ENCODE results near the gene C5orf47.

The C5orf47 gene

GRCh38 chr5:173969167-173970049, 19.6 kb upstream of the C5orf47 start:
- Histone ChIP-seq H3K4me1 (ENCODE audit: control insufficient read depth, insufficient read depth, low read length) (peaks cover 11% of the 10 kb centered on the region), H3K4me3 (ENCODE audit: low read length) (no peak overlapping the region), H3K9me3 (ENCODE audit: control insufficient read depth, insufficient read depth, low read length) (no peaks in the 10 kb centered on the region), H3K36me3 (ENCODE audit: control insufficient read depth, insufficient read depth, low read length) (no peaks in the 10 kb centered on the region), H3K27ac (ENCODE audit: low read length) (no peak overlapping the region), H3K27me3 (ENCODE audit: control insufficient read depth, insufficient read depth, low read length) (no peaks in the 10 kb centered on the region)
- no peak for DNase-seq (ENCODE audit: low read depth, low spot score)
- no CpG with 5 or more reads among the region's 12 CpGs for WGBS (ENCODE audit: insufficient coverage, insufficient read length)

- Histone ChIP-seq H3K27ac (ENCODE audit: low read length) (no peak overlapping the region), H3K4me1 (ENCODE audit: control insufficient read depth, insufficient read depth, low read length) (peaks cover 11% of the 10 kb centered on the region), H3K4me3 (ENCODE audit: low read length) (no peak overlapping the region), H3K36me3 (ENCODE audit: control insufficient read depth, insufficient read depth, low read length) (no peaks in the 10 kb centered on the region), H3K27me3 (ENCODE audit: control insufficient read depth, insufficient read depth, low read length) (no peaks in the 10 kb centered on the region), H3K9me3 (ENCODE audit: control insufficient read depth, insufficient read depth, low read length) (no peaks in the 10 kb centered on the region)
- no CpG with 5 or more reads among the region's 18 CpGs for WGBS (ENCODE audit: insufficient coverage, insufficient read length)
- DNase-seq (ENCODE audit: low read depth, low spot score): no peak
These were observed 17.9 kb upstream of the C5orf47 start for GRCh38 chr5:173970878-173971650.

DNA sequence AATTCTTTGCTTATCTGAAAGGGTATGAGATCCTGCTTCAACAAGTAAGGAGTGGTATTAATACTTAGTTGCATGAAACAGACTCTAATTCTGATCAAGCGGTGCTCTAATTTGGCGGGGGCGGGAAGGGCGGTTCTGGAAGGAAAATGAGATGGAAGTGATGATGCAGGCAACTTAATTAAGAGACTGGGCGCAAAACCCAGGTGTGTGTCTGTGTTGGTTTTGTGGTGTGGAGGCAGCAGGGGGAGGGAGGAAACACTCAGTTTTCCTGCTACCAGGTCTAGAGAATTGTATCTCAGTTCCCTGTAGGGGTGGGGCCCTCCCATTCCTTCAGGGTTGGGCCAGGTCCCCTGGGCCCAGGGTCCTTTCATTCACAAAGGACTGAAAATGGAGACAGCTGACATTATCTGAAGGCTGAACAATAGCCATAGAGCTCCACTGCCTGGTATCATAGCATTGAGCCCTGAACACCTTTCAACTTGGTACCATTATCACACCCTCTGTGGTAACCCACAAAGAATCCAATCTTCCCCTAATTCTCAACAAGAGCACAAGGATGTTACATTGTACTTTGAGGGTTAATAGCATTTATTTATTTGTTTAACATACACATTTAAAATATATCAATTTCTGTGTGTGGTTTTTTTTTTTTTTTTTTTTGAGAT, 17.2 kb upstream of the C5orf47 start:
- no peak for DNase-seq (ENCODE audit: low read depth, low spot score)

DNA sequence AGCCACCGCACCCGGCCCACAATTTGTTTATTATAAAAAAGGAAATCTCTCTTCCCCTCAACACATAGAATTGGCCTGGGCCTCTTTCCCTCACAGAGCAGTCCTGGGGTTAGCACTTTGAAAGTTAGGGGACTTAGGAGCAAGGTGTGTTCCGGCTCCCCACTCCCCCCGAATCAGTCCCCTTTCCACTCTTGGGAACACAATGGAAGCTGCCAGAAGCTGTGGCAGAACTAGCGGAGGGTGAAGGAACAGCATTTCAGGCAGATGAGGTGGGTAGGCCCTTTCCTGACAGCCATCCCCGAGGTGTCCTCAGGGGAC, 16.4 kb upstream of the C5orf47 start:
- no peaks in the 10 kb centered on the region for H3K9me3 ChIP-seq (ENCODE audit: control insufficient read depth, insufficient read depth, low read length)
- no CpG with 5 or more reads among the region's 6 CpGs for WGBS (ENCODE audit: insufficient coverage, insufficient read length)
- H3K4me3 ChIP-seq (ENCODE audit: low read length): no peak overlapping the region; the same call in 1 of the 2 replicates
- H3K27ac ChIP-seq (ENCODE audit: low read length): no peak overlapping the region
- DNase-seq (ENCODE audit: low read depth, low spot score): no peak
- no peaks in the 10 kb centered on the region for H3K27me3 ChIP-seq (ENCODE audit: control insufficient read depth, insufficient read depth, low read length)
- no peaks in the 10 kb centered on the region for H3K36me3 ChIP-seq (ENCODE audit: control insufficient read depth, insufficient read depth, low read length)
- H3K4me1 ChIP-seq (ENCODE audit: control insufficient read depth, insufficient read depth, low read length): peaks cover 11% of the 10 kb centered on the region

More for the DNA sequence above, 17.2 kb upstream of the C5orf47 start:
- no peaks in the 10 kb centered on the region for H3K27me3 ChIP-seq (ENCODE audit: control insufficient read depth, insufficient read depth, low read length)
- no peaks in the 10 kb centered on the region for H3K9me3 ChIP-seq (ENCODE audit: control insufficient read depth, insufficient read depth, low read length)
- no peak overlapping the region for H3K4me3 ChIP-seq (ENCODE audit: low read length)
- no CpG with 5 or more reads among the region's 5 CpGs for WGBS (ENCODE audit: insufficient coverage, insufficient read length)
- H3K36me3 ChIP-seq (ENCODE audit: control insufficient read depth, insufficient read depth, low read length): no peaks in the 10 kb centered on the region
- peaks cover 11% of the 10 kb centered on the region for H3K4me1 ChIP-seq (ENCODE audit: control insufficient read depth, insufficient read depth, low read length)
- H3K27ac ChIP-seq (ENCODE audit: low read length): no peak overlapping the region

DNA sequence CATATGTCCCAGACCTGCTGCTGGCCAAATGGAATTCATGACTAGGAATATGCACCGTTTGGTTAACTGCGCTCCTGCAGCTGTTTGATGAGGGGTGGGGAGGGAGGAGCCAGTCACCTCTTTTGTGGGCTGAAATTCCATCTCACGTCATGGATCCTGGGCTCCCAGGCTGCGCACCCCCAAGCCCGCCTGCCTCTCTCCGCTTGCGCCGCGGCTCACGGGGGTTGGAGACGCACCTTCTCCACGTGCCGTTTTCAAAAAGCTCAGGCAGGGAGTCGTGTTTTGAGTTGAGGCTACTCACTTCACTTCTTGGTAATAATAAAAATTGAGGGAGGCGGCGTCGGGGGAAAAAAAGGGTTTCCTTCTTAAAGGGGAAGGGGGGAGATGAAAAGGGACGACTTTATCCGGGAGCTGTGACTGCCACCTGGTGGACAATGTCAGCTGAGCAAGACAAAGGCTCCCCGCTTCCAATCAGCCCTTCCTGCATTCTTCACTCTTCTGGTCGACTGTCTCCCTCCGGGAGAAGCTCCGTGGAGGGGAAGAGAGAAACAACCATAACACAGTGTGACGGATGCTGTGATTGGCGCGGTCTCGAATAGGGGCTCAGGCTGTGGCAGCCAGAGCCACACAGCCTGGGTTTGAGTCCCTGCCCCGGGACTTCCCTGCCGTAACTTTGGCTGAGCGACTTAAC, 15.9 kb upstream of the C5orf47 start:
- no CpG with 5 or more reads among the region's 30 CpGs for WGBS (ENCODE audit: insufficient coverage, insufficient read length)
- no peaks in the 10 kb centered on the region for H3K9me3 ChIP-seq (ENCODE audit: control insufficient read depth, insufficient read depth, low read length)
- DNase-seq (ENCODE audit: low read depth, low spot score): peak; percentile 77
- H3K27ac ChIP-seq (ENCODE audit: low read length): no peak overlapping the region
- H3K4me1 ChIP-seq (ENCODE audit: control insufficient read depth, insufficient read depth, low read length): peaks cover 11% of the 10 kb centered on the region
- H3K36me3 ChIP-seq (ENCODE audit: control insufficient read depth, insufficient read depth, low read length): no peaks in the 10 kb centered on the region
- H3K4me3 ChIP-seq (ENCODE audit: low read length): peak overlapping the region; percentile 26; the same call in 1 of the 2 replicates
- no peaks in the 10 kb centered on the region for H3K27me3 ChIP-seq (ENCODE audit: control insufficient read depth, insufficient read depth, low read length)

DNA sequence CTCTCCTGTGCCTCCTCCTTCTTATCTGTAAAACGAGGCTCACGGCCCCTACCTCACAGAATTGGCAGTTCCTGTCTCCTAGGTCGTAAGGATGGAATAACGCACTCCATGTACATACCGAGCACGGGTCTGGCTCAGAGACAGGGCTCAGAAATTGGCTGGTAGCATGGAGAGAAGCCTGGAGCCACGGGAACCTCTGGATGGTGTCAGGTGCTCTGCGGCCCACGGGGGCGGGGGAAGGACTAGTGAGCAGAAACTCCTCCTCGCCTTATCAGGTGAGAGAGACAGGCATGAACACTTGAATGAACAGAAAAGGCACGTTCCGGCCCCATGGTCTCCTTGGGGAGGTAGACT, 15.4 kb upstream of the C5orf47 start:
- peak overlapping the region; percentile 26; the same call in 1 of the 2 replicates for H3K4me3 ChIP-seq (ENCODE audit: low read length)
- H3K27me3 ChIP-seq (ENCODE audit: control insufficient read depth, insufficient read depth, low read length): no peaks in the 10 kb centered on the region
- H3K4me1 ChIP-seq (ENCODE audit: control insufficient read depth, insufficient read depth, low read length): peaks cover 11% of the 10 kb centered on the region
- WGBS (ENCODE audit: insufficient coverage, insufficient read length): no CpG with 5 or more reads among the region's 13 CpGs
- H3K36me3 ChIP-seq (ENCODE audit: control insufficient read depth, insufficient read depth, low read length): no peaks in the 10 kb centered on the region
- no peaks in the 10 kb centered on the region for H3K9me3 ChIP-seq (ENCODE audit: control insufficient read depth, insufficient read depth, low read length)
- no peak for DNase-seq (ENCODE audit: low read depth, low spot score)
- H3K27ac ChIP-seq (ENCODE audit: low read length): no peak overlapping the region

GRCh38 chr5:173974688-173975239, 14.2 kb upstream of the C5orf47 start:
- no peaks in the 10 kb centered on the region for H3K36me3 ChIP-seq (ENCODE audit: control insufficient read depth, insufficient read depth, low read length)
- no peak overlapping the region for H3K27ac ChIP-seq (ENCODE audit: low read length)
- peaks cover 5% of the 10 kb centered on the region for H3K4me1 ChIP-seq (ENCODE audit: control insufficient read depth, insufficient read depth, low read length)
- H3K9me3 ChIP-seq (ENCODE audit: control insufficient read depth, insufficient read depth, low read length): no peaks in the 10 kb centered on the region
- no peak overlapping the region for H3K4me3 ChIP-seq (ENCODE audit: low read length)
- WGBS (ENCODE audit: insufficient coverage, insufficient read length): no CpG with 5 or more reads among the region's 5 CpGs
- no peaks in the 10 kb centered on the region for H3K27me3 ChIP-seq (ENCODE audit: control insufficient read depth, insufficient read depth, low read length)
- DNase-seq (ENCODE audit: low read depth, low spot score): no peak

DNA sequence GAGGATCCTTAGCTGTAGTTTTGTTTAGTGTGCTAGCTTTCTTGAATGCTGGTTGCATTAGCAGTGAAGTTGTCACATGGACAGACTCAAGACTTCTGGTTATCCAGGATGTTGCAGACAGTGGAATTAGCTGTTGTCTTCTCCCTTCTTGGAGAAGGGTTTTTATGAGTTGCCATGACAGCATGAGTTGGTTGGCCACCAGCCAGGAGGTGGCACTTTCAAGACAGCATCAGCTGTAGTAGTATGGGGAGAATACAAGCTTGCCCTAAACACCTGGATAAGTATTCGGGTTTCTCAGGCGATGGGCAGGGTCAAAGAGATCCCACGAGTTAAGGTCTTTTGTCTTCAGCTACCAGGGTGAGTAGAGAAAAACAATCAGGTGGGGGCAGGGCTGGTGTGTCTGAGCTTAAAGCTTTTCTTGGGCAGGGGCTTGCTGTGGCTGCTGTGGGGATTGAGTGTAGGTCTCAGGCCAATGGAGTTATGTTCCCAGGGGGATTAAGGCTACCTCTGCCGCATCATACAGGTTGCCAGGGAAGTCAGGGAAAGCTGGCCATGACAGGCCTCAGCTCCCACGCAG, 7.7 kb upstream of the C5orf47 start:
- WGBS (ENCODE audit: insufficient coverage, insufficient read length): no CpG with 5 or more reads among the region's 5 CpGs

GRCh38 chr5:173984218-173984617, 4.8 kb upstream of the C5orf47 start:
- DNase-seq (ENCODE audit: low read depth, low spot score): no peak
- Histone ChIP-seq H3K27me3 (ENCODE audit: control insufficient read depth, insufficient read depth, low read length) (no peaks in the 10 kb centered on the region), H3K27ac (ENCODE audit: low read length) (no peak overlapping the region), H3K4me3 (ENCODE audit: low read length) (no peak overlapping the region), H3K9me3 (ENCODE audit: control insufficient read depth, insufficient read depth, low read length) (no peaks in the 10 kb centered on the region), H3K36me3 (ENCODE audit: control insufficient read depth, insufficient read depth, low read length) (no peaks in the 10 kb centered on the region), H3K4me1 (ENCODE audit: control insufficient read depth, insufficient read depth, low read length) (no peaks in the 10 kb centered on the region)
- no CpG with 5 or more reads among the region's 4 CpGs for WGBS (ENCODE audit: insufficient coverage, insufficient read length)

More for the DNA sequence above, 7.7 kb upstream of the C5orf47 start:
- H3K27ac ChIP-seq (ENCODE audit: low read length): no peak overlapping the region
- no peaks in the 10 kb centered on the region for H3K4me1 ChIP-seq (ENCODE audit: control insufficient read depth, insufficient read depth, low read length)
- no peak for DNase-seq (ENCODE audit: low read depth, low spot score)
- no peaks in the 10 kb centered on the region for H3K27me3 ChIP-seq (ENCODE audit: control insufficient read depth, insufficient read depth, low read length)
- no peak overlapping the region for H3K4me3 ChIP-seq (ENCODE audit: low read length)
- H3K9me3 ChIP-seq (ENCODE audit: control insufficient read depth, insufficient read depth, low read length): no peaks in the 10 kb centered on the region
- no peaks in the 10 kb centered on the region for H3K36me3 ChIP-seq (ENCODE audit: control insufficient read depth, insufficient read depth, low read length)

Measured in iPS DF 6.9 (cell line).